ENCODE data around the gene GPR155.

Gene GPR155, protein sequence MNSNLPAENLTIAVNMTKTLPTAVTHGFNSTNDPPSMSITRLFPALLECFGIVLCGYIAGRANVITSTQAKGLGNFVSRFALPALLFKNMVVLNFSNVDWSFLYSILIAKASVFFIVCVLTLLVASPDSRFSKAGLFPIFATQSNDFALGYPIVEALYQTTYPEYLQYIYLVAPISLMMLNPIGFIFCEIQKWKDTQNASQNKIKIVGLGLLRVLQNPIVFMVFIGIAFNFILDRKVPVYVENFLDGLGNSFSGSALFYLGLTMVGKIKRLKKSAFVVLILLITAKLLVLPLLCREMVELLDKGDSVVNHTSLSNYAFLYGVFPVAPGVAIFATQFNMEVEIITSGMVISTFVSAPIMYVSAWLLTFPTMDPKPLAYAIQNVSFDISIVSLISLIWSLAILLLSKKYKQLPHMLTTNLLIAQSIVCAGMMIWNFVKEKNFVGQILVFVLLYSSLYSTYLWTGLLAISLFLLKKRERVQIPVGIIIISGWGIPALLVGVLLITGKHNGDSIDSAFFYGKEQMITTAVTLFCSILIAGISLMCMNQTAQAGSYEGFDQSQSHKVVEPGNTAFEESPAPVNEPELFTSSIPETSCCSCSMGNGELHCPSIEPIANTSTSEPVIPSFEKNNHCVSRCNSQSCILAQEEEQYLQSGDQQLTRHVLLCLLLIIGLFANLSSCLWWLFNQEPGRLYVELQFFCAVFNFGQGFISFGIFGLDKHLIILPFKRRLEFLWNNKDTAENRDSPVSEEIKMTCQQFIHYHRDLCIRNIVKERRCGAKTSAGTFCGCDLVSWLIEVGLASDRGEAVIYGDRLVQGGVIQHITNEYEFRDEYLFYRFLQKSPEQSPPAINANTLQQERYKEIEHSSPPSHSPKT

DNA sequence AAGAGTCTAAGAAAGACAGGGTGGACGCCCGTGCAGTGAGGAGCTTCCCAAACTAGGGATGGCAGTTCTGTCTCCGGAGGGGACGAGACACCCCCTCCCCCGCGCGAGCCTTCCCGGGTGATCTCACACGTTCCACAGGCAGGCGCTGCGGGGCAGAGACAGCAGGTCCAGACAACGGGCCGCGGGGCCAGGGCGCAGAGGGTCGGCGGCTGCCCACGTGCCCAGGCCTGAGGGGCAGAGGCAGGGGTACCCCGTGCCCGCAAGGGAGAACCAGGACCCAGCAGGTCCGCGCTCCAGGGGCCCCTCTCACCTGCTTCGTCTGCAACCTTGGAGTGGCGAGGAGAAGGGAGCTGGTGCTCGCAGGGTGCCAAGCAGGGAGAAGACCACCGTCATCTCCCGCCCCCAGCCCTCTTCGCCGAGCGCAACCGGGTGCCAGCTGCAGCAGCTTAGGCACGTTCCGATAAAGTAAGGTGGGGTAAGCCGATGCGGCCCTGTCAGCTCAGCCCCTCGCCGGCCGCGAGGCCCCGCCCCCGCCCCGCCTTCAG, at the start of gene GPR155:
GPR155 (minus strand) TSS at position 467 of the 545 bp plus-strand sequence. CDS start 5,073 bp downstream, outside the sequence.
- DNase-seq (ENCODE audit: low spot score) = peak; percentile 22

DNA sequence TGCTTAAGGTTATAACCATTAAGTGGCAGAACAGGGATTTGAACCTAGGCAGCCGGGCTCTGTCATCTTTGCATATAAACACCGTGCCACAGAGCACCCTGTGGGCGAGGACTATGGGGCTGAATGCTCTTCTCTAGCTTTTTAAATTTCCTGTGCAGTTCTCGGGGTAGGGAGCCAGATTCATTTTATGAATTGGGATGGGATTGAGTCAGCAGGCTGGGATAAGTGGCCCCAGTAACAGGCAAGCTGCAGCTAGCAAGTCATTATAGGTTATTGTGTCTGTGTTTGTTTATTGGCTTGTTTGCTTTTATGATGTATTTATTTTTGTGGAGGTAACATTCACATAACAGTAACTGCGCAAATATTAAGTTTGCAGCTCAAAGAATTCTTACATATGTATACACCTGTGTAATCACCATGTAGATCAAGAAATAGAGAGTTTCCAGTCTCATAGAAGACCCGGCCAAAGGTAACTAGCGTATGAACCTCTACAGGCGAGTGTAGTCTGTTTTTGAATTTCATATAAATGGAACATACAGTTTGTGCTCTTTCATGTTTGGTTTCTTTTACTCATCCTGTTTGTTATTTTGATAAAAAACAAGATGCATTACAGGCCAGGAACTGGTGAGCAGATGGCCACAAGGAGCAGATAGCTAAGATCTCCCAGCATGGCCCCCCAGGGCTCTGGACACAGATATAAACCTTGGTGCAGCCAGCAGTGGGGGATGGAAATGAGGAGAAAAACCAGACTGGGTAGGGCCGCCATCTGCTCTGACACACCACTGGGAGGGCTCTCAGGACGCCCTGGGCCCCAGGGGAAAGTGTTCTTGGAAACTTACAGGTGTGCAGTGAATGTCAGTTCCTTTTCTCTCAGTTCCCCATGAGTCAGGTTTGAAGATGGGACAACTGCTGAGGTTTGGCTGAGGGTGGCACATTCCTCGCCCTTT, 49.2 kb upstream of the GPR155 start:
- no peak for DNase-seq (ENCODE audit: low spot score)

DNA sequence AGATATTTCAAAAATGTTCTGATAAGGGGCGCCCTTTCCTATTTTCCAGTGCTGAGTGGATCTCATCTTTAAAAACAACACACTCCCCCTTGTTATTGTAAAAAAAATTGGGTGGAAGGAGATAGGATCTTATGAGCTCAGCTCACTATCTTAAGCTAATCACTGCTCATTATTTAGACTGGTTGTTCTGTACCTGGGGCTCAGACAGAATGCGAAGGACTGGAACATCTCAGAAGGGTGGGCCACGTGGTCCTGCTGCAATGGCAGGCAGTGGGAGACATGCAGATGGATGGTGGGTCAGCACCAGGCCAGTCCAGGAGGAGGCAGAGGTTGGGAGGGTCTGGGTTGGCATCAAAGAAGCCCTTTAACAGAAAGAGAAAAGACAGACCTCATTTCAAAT, 48.3 kb upstream of the GPR155 start:
- no peak for DNase-seq (ENCODE audit: low spot score)

DNA sequence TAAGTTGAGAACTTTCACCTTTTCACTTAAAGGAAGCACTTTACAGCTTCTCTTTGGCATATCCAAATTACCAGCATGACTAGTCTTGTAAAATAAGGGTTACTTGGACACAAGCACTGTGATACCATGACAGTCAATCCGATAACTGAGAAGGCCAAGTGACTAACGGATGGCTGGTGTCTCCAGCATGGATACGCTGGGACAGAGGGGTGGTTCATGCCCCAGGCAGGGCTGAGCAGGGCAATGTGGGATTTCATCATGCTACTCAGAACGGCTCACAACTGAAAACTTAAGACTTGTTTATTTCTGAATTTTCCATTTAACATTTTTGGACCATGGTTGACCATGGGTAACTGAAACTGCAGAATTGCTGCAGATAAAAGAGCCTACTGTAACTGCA, 43.1 kb upstream of the GPR155 start:
- no peak for DNase-seq (ENCODE audit: low spot score)

DNA sequence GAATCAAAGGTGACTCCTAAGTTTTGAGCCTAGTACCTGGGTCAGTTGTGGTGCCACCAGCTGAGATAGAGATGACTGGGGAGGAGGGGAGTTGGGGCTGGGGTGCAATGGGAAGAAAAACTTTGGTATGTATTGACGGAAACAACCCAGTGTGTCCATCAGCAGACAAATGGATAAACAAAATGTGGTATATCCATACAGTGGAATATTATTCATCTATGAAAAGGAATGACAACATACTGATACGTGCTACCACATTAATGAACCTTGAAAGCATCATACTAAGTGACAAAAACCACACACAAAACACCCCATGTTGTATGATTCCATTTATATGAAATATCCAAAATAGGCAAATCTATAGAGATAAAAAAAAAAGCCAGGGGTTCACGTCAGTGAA, 41.1 kb upstream of the GPR155 start:
- no peak for DNase-seq (ENCODE audit: low spot score)

DNA sequence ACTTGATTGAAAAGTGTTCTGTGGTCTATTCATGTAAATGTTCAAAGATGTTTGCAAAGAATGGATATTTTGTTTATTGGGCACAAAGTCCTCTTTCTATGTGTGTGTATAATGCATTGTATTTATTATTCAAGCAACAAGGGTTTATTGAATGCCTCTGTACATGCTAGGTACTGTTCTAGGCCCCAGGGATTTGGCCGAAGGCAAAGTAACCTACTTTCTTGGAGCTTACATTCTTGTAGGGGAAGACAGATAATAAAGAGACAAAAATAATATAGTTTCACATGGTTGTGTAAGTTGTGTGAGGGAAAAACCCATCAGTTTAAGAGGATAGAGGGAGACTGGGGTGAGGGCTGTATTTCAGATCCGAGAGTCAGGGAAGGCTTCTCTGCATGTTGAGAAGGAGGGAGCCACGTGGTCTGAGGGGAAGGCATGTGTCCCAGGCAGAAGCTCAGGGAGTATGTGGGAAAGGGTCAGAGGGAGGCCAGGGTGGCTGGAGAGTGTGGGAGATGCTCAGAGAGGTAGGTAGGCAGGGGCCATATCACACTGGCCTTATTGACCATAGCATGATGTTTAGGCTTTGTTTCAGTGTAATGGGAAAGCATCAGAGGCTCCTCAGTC, 40.4 kb upstream of the GPR155 start:
- DNase-seq (ENCODE audit: low spot score) = no peak

DNA sequence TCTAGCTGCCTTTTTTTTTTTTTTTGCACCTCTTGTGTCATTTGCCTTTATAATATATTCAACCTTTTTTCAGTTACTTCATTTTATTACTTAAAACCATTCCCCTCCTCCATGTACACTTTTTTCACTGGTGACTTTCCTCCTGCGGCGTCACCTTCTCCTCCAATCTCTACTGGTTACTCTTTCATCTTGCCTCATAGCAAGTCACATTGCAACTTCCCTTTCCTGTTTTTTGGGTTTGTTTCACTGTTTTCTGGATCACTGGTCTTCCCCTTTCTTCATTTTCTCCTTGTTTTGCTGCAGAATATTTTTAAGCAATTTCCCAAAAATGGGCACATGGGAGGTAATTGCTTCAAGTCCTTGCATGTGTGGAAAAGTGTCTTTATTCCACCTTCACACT, 37.7 kb upstream of the GPR155 start:
- no peak for DNase-seq (ENCODE audit: low spot score)

DNA sequence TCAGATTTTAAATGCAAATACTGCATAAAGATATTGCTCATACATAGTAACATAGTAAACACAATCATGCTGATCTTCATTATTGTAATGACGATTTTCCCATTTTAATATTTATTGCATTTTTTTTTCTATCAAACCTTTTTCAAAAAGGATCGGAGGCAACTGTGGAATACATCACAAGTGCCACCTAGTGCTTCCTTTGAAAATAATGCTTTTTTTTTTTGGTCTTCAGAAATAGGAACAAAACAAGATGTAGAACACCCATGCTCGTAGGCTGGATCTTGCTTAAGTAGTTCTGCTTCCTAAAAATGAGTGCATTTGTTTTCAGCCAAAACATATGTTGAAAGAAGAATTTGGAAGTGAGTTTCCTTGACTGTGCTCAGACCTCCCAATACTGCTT, 35.7 kb upstream of the GPR155 start:
- no peak for DNase-seq (ENCODE audit: low spot score)

DNA sequence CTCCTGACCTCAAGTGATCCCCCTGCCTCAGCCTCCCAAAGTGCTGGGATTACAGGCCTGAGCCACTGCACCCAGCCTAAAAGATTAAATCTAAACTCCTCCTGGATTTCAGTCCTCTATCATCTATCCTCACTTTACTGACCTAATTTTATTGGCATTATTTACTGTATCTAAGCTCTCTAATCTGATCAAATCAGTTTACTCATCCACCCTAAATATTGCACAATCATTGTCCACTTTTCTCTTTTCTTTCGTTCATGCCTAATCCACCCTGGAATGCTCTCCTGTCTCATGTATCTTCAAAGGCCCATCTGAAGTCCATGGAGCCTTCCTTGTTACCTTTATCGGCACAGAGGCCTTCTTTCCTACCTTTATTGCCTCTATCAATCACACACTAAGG, 31.6 kb upstream of the GPR155 start:
- no peak for DNase-seq (ENCODE audit: low spot score)

DNA sequence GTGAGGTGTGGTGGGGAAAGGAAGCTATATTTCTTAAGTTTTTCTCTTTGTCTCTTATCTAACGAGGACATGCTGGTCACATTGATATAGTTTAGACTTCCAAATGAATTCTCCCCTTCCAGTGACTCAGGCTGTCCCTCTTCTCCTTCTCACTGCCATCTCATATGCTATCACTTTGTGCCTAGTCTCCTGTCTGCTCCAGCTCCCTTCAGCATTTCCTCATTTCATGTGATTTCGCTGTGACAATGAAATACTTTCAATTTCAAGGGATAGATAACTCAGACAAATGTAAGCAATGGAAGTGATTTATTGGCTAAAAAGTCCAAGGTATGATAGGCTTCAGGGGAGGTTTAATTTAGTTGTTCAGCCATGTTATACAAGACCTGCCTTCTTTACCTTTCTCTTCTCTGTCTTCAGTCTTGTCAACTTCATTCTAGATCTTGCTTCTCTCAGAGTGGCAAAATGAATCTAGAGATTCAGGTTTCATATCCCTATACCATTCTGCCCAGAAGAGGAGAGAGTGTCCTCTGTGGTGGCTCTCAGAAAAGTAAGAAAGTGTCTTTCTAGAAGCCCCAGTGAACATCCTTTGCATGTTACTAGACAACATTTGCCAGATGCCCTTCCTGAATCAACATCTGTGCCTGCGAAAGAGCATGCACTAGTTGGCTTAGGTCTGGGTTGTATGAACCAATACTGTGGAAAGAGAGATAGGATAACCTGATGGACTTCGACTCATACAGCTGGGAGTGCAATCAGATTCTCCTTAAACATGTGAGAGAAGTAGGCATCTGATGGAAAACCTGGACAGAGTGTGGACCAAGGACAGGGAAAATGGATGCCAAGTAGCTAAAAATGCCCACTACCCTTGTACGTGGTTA, 29.9 kb upstream of the GPR155 start:
- DNase-seq (ENCODE audit: low spot score) = no peak

DNA sequence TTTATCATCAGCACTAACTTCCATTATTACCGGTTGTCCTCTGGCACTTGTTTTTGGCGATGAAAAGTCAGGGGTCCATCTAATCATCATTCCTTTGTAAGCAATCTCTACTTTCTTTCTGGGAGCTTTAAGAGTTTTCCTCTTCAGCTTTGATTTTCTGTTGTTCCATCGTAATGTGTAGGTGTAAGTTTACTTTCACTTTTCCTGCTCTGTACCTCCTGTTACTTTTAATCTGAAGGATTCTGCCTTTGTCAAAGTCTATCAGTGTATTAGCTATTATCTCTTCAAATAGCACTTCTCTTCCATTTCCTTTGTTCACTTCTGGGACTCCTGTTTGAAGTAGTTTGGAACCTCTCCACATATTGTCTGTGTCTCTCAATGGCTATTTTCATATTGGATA, 25.5 kb upstream of the GPR155 start:
- DNase-seq (ENCODE audit: low spot score) = no peak

DNA sequence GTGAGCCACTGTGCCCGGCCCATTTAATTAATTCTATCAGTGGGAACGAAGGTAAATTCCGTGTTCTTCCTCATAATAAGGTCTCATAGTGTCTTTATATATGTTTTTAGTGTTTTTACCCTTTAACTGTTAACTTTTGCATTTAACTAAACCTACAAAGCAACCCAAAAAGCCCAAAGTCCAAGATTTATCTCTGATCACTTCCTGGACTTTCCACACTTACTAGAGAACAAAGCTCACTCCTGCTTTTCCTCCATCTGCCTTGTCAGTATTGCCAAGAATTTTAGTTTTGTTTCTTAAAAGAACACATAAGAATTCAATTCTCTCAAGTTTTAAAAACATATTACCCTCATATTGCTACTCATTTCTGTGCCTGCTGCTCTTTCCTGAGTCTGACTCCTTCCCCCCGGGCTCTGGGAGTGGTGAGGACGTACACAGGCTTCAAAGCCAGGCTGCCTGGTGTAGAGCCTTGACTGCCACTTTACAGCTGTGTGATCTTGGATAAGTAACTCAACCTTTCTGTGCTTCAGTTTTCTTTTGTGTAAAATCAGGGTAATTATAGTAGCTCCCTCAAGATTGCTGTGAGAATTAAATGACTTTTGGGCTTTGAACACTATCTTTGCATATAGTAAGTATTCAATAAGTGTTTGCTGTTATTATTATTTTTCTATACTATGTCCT, 24.9 kb upstream of the GPR155 start:
- no peak for DNase-seq (ENCODE audit: low spot score)

DNA sequence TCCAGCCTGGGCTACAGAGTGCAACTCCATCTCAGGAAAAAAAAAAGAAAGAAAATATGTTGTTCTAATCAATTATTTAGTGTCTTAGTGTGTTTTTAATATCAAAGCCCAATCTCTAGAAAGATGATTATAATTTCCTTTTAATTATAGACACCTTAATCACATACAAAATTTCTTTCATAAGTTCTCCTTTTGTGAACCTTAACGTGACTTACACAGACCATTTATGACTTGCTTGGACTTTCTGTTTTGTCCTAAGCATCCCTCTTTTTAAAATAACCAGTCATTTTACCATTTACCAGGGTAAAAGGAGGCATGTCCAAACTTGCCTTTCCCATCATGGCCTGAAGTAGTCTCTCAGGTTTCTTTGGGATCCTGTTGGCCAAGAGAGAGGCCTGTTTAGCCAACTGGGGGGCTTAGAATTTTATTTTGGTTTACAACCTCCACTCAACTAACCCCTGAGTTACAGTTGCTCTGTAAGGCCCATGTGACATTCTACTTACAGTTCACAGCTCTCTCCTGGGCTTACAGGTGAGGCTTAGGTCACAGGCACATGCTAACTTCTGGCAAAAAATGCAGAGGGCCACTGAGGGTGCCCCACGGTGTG, 23.9 kb upstream of the GPR155 start:
- no peak for DNase-seq (ENCODE audit: low spot score)

DNA sequence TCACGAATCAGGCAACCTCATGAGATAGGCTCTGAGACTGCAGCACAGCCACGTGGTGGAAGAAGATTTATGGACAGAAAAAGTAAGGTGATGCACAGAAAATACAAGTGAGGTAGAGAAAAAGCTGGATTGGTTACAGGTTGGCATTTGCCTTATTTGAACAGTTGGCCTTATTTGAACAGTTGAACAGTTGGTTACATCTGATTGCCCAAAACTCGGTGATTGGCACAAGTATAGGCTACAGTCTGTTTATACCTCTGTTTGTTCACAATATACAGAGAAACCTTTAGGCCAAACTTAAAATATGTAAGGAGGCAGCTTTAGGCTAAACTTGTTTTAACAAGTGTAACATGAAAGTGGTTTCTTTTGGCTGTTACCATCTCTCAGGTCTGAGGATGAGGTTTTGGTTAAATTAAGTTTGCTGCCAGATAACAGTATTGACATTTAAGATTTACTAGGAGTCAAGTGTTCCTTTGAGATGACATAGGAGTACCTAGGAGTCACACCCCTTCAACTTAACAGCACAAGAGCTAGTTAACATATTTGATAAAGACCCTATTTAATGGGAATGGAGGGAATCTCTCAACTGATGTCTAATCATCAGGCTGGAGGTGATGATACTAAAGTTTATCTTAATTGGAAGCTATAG, 16.5 kb upstream of the GPR155 start:
- no peak for DNase-seq (ENCODE audit: low spot score)

DNA sequence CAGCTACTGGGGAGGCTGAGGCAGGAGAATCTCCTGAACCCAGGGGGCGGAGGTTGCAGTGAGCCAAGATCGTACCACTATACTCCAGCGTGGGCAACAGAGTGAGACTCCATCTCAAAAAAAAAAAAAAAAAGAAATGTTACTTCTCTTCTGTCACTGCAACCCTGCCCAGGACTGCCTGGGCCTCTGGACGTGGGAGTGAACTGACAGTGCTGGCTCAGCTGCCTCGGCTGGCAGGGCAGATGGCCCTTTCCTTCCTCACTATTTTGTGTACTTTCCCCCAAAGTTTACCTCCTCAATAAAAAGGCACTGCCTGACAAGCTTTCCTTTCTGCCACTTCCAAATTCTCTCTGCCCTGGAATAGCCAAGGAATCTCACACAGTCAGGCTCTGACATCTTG, 12.5 kb upstream of the GPR155 start:
- DNase-seq (ENCODE audit: low spot score) = no peak

DNA sequence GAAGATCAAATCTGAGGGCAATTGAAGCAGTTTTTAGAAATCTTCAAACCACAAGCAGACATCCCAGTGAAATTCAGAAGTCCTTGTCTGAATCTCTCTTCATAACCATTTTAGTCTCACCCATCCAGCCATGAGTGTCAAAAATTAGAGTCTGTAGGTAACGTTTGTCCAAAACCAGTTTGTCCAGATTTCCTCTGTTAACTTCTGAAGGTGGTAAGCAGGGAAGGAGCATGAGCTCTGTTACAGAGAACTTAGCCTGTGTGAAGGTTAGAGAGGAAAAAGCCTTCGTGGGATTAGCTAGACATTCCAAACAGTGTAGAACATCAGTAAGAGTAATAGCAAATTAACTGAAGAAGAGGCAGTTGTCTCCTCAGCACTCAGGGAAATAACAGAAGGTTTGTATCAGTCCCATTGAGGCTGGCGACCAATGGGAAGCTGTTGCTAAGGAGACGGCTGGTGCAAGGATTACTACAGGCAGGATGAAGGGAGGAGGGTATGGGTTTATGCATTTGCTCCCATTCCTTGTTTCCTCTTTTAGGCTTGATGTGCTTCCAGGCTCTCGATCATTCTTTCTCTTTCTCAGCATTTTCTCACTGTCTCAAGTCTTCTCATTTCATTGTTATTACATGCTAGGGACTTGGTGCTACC, 8.7 kb upstream of the GPR155 start:
- no peak for DNase-seq (ENCODE audit: low spot score)

DNA sequence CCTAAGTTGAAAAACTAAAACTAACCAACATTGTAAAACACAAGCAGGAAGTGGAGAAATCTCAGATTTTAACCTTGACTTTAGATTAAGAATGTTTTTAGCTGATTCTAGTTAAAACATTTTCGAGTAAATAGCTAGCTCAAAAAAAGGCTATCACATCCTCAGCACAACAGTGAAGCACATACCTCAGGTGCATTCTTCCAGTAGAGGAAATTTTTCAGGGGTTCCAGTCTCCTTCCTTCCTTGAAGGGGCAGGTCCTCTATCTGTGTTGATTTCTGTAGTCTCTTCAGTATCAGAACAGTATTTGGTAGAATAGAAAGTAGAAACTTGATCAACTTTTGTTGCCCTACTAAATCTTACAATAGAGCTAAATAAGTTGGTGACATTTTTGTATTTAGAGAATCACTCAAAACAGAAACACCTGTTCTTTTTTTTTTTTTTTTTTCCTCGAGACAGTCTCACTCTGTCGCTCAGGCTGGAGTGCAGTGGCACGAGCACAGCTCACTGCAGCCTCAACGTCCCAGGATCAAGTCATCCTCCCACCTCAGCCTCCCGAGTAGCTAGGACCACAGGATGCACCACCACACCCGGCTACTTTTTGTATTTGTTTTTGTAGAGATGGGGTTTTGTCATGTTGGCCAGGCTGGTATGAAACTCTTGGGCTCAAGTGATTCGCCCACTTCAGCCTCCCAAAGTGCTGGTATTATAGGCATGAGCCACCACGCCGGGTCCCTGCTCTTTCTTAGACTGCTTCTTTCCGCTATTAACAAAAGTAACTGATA, 6.9 kb upstream of the GPR155 start:
- DNase-seq (ENCODE audit: low spot score) = no peak
